ENCODE results near the gene DOCK2.

GRCh38 chr5:169745441-169746146 is 108.5 kb downstream of the DOCK2 start:
- TF ChIP-seq, protein P1, sequence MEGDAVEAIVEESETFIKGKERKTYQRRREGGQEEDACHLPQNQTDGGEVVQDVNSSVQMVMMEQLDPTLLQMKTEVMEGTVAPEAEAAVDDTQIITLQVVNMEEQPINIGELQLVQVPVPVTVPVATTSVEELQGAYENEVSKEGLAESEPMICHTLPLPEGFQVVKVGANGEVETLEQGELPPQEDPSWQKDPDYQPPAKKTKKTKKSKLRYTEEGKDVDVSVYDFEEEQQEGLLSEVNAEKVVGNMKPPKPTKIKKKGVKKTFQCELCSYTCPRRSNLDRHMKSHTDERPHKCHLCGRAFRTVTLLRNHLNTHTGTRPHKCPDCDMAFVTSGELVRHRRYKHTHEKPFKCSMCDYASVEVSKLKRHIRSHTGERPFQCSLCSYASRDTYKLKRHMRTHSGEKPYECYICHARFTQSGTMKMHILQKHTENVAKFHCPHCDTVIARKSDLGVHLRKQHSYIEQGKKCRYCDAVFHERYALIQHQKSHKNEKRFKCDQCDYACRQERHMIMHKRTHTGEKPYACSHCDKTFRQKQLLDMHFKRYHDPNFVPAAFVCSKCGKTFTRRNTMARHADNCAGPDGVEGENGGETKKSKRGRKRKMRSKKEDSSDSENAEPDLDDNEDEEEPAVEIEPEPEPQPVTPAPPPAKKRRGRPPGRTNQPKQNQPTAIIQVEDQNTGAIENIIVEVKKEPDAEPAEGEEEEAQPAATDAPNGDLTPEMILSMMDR (IDR thresholded peaks at IDR 0.05) = no peak
- no peak for TF ChIP-seq EZH2 (IDR thresholded peaks at IDR 0.05; ENCODE audit: borderline replicate concordance, insufficient read depth, low read depth, low read length, poor library complexity, severe bottlenecking)
